BE2C (cell line): Measurements from ENCODE around the gene ANO8.

ENCODE experiments used
- DNase-seq: peaks from one replicate; pipeline ENCODE4 v3.0.0-alpha.2; 2020
- H3K27me3 ChIP-seq: fragments of 250-450 bp; sonication (Bioruptor Pico); 2 replicates; pipeline ENCODE4 v1.5.1; 2020; ENCODE audit warnings: mild to moderate bottlenecking
- H3K36me3 ChIP-seq: fragments of 250-450 bp; sonication (Bioruptor Pico); 2 replicates; pipeline ENCODE4 v1.5.1; 2020; ENCODE audit warnings: mild to moderate bottlenecking
- H3K4me1 ChIP-seq: fragments of 250-450 bp; sonication (Bioruptor Pico); 2 replicates; pipeline ENCODE4 v1.5.1; 2020
- H3K4me3 ChIP-seq: 2 replicates; pipeline ENCODE4 v1.5.1; 2011; ENCODE audit warnings: low read depth, low read length
- H3K9me3 ChIP-seq: fragments of 250-450 bp; sonication (Bioruptor Pico); 2 replicates; pipeline ENCODE4 v1.5.1; 2020
- TF ChIP-seq, protein P1 (sequence below): IDR thresholded peaks from 2 replicates; pipeline ENCODE4 v1.5.1; 2012; ENCODE audit warnings: mild to moderate bottlenecking, low read depth, low read length

ANO8 gene

DNA sequence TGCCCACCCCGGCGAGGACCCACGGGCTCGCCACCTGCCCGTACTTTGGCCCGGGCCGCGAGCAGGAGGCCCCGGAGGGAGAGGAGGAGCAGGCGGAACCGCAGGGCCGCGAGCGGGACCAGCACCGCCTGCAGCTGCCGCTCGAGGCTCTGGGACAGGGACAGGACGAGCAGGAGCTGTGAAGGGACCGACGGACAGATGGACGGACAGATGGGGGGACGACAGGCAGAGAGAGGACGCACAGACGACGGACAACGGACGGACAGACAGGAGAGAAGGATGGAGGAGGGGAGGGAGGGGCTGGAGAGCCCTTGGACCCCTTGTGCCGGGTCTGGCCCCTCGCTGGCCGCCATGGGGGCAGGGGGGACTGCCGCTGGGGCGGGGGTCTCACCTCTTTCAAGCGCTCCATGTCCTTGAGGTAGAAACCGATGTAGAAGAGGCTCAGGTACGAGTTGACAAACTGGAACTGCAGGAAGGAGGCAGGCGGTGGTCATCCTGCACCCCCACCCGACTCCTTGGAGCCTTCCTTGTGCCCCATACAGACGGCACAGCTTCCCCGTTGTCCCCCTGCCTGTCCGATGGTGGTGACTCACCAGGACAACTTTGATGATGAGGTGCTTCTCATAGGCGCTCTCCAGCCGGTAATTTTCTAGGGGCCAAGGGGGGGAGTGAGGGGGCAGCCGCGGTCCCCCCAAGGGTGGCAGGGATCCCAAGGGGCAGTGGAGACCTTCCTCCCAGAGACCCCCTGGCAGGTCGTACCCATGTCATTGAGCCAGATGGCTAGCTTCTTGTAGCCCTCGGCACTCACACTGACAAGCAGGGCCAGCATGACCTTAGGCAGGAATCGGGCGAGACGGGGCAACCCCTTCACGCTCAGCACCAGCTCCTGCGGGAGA is 5.0 kb downstream of the ANO8 start:
- TF ChIP-seq, protein P1, sequence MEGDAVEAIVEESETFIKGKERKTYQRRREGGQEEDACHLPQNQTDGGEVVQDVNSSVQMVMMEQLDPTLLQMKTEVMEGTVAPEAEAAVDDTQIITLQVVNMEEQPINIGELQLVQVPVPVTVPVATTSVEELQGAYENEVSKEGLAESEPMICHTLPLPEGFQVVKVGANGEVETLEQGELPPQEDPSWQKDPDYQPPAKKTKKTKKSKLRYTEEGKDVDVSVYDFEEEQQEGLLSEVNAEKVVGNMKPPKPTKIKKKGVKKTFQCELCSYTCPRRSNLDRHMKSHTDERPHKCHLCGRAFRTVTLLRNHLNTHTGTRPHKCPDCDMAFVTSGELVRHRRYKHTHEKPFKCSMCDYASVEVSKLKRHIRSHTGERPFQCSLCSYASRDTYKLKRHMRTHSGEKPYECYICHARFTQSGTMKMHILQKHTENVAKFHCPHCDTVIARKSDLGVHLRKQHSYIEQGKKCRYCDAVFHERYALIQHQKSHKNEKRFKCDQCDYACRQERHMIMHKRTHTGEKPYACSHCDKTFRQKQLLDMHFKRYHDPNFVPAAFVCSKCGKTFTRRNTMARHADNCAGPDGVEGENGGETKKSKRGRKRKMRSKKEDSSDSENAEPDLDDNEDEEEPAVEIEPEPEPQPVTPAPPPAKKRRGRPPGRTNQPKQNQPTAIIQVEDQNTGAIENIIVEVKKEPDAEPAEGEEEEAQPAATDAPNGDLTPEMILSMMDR = no peak
- no peaks in the 10 kb centered on the region; the same call in 1 of the 2 replicates for H3K4me1 ChIP-seq
- no peak for DNase-seq
- no peaks in the 10 kb centered on the region for H3K36me3 ChIP-seq
- H3K27me3 ChIP-seq = no peaks in the 10 kb centered on the region
- H3K9me3 ChIP-seq = no peaks in the 10 kb centered on the region
- H3K4me3 ChIP-seq = no peak overlapping the region

DNA sequence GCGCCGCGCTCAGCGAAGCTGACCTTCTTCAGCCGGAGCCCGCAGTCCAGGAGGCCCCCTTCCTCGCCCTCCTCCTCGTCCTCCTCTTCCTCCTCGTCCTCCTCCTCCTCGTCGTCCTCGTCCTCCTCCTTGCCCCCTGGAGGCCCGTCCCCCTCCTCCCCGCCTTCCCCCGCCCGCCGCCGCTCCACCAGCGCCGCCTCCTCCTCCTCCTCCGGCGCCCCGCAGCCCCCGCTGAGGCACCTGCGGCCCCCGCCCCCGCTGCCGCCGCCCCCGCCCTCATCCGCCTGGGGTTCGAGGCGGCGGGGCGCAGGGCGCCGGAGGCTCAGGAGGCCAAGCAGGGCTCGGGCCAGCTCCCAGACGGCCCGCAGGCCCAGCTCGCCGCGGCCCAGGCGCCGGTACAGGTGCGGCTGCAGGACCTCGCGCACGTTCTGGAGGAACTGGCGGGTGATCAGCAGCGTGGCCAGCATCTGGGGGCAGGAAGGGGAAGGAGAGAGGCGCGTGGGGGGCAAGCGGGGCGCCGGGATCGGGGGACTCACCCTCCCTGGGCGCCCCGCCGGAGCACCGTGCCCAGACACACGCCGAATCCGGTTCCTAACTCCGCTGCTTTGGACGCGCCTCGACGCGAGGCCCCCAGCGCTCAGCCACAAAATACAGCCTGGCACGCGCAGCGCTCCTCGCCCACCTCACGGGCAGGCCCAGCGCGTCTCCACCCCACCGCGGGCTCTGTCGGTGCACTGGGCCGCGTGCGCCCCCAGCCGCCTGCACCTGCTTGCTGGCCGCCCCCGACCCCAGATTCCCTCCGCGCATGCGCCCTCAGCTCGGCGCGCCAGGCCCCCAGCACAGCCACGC is 5.9 kb downstream of the ANO8 start:
- Histone ChIP-seq H3K4me3 (no peak overlapping the region), H3K4me1 (no peaks in the 10 kb centered on the region; the same call in 1 of the 2 replicates)
- TF ChIP-seq, protein P1 = no peak

DNA sequence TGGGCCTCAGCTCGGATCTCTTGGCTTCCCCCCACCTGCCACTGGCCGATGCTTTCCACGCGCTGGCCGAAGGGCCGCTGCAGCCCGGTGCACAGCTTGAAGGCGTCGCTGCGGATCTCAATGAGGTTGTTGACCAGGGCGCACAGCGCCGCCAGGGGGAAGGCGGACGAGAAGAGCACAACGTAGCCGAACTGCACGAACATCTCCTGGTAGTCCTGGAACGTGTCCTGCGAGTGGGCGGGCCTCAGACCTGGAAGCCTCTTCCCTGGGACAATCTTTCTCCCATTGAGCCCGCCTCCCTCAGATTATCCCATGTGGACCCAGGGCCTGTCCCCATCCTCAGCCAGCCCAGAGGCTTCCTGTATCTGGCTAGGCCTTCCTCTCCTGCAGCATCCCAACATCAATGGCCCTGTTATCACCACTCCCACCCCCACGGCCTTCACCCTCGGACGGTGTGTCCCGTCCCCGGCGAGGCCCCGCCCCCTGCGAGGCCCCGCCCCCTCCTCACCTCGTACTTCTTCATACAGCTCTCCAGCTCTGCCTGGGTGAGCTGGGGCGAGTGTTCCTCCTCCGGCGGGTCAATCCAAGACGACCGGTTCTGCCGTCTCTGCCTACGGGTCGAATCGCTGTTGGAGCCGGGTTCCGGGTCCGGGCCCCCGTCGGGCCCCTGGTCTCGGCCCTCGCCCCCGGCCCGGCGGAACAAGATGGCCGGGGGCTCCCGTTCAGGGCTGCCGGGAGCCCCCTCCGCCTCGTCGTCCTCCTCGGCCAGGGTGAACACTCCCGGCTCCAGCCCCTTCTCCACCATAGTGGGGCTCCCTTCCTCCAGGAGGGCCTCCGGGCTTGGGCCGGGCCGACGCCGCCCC is 6.8 kb downstream of the ANO8 start:
- TF ChIP-seq, protein P1 = no peak
- H3K27me3 ChIP-seq = no peaks in the 10 kb centered on the region
- no peaks in the 10 kb centered on the region; the same call in 1 of the 2 replicates for H3K4me1 ChIP-seq
- DNase-seq = no peak
- no peaks in the 10 kb centered on the region for H3K9me3 ChIP-seq
- no peaks in the 10 kb centered on the region for H3K36me3 ChIP-seq
- no peak overlapping the region for H3K4me3 ChIP-seq

More for the DNA sequence above, 5.9 kb downstream of the ANO8 start:
- Histone ChIP-seq H3K27me3 (no peaks in the 10 kb centered on the region), H3K9me3 (no peaks in the 10 kb centered on the region), H3K36me3 (no peaks in the 10 kb centered on the region)
- DNase-seq = no peak

DNA sequence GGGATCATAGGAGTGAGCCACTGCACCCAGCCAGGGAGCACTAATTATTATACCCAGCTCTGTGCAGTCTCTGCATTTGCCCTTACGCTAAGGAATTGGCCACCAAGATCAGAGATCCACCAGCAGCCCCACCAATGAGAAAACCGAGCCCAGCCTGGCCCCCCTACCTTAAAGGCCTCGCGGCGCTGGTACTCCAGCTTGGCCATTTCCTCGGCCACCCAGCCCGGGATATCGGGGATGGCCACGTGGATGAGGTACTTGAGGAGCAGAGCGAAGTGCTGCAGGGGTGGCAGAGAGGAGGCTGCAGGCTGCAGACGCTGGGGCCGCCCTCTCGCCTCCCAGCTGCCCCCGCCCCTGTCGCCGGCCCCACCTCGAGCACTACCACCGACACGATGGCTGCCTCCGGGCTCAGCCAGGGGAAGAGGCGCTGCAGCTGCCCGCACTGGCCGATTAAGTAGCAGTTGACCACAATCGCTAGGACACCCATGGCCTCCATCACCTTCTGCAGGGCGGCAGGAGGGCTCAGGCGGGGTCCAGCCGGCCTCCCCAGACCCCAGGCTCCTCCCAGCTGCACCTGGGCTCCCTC is 7.5 kb downstream of the ANO8 start:
- no peak for DNase-seq
- Histone ChIP-seq H3K9me3 (no peaks in the 10 kb centered on the region), H3K36me3 (no peaks in the 10 kb centered on the region), H3K27me3 (no peaks in the 10 kb centered on the region), H3K4me1 (no peaks in the 10 kb centered on the region; the same call in 1 of the 2 replicates), H3K4me3 (no peak overlapping the region)
- TF ChIP-seq, protein P1 = no peak

DNA sequence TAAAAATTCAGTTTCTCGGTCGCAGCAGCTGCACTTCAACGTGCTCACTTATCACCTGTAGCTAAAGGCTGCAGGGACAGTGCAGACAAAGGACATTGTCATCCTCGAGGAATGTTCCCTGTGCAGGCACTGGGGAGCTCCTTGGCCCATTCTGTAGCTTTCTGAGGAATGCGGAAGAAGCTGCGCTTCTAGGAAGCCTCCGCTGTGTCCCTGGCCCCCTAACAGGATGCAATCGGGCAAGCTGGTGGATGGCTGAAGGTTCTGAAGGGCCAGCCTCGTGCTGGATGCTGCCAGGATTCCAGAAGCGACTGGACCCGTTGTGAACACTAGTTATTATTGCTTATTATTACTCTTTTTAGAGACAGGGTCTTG is 8.1 kb downstream of the ANO8 start:
- H3K36me3 ChIP-seq = 0 out of 2 replicates have a peak, but pooled peaks cover 4% of the 10 kb centered on the region
- no peak overlapping the region for H3K4me3 ChIP-seq
- H3K27me3 ChIP-seq = no peaks in the 10 kb centered on the region
- no peak for DNase-seq
- TF ChIP-seq, protein P1 = no peak
- H3K9me3 ChIP-seq = no peaks in the 10 kb centered on the region
- no peaks in the 10 kb centered on the region for H3K4me1 ChIP-seq
